NOMO-1 treated with dmso at 0.1 percent for 144 hours (cell line): ENCODE results near the gene KITLG.
"Not testable (repeated sequence)": the region's sequence is repeated elsewhere in the genome, so short reads cannot be mapped to it uniquely, and the experiment has no call there.

Experiments used
- DNase-seq: peaks from one replicate; lab custom pipeline; 2025; ENCODE audit not compliant: unreplicated experiment; lab: John Stamatoyannopoulos, UW

Gene KITLG

DNA sequence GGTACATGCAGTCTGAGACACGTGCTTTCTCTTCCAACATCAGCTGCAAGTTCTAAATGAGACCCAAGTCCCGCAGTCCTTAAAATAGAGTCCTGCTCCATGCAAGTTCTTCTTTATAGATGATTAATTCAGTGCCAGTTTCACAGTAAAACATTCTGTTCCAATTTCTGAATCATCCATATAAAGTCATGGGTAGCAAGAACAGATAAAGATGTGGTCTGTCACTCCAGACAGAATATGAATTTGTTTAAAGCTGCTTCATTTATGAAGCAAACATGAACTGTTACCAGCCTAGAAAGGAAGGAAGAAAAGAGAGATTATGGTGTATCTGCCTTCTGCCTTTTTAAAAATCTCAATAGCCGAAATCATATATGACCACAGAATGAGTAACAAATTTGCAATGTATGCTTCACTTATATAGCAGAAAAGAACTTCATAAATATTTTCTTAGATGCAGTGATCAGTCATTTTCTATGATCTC lies 83.3 kb downstream of the KITLG start:
- DNase-seq = no peak

DNA sequence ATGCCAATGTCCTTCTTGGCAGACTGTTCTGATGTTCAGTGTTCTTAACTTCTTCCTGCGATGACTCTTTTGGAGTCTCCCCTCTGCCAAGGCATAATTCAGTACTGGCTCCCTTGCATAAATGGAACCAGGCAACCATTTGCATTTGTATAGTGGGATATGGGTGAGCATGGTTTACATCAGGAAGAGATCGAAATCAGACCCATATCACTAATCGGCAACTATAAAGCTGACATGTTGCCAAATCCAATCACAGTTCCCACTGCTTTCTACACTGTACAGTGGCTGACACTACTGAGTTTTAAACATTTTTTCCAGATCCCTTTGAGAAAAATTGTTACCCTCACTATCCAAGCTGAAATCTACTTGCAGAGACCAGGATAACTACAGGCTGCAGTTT lies 83.8 kb downstream of the KITLG start:
- DNase-seq = no peak

DNA sequence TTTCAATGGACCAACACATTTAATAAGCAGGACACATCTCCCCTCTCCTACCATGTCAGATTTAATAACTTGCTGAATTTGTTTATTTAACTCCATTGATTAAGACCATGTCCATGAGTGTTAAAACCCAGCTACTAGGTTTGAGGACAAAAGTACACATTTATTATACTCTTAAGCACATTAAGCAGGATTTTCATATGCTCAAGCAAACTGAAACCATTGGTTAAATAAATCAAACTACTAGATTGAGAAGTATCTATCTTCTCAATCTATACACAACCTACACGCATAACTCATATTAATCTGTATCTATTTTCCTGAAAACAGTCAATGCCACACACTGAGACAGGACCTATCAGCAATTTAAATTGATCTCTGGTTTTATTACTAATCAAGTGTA lies 85.2 kb downstream of the KITLG start:
- no peak for DNase-seq

DNA sequence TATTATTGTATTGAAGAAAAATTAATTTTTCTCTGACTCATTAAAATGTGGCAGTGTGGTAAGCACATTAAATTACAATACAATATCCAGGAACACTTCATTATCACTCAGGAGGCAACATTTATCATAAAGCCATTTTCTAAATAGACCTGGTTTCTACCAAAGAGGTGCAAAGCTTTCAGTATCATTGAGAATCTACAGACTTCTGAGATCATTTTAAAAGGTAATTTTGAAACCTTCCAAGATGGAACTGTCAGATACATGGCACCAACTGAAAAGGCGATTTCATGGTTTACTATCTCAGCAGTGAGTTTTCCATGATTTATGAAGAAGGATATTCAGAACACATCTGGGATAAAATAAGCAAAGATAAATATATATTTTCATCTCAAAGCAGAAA lies 85.8 kb downstream of the KITLG start:
- DNase-seq = no peak

DNA sequence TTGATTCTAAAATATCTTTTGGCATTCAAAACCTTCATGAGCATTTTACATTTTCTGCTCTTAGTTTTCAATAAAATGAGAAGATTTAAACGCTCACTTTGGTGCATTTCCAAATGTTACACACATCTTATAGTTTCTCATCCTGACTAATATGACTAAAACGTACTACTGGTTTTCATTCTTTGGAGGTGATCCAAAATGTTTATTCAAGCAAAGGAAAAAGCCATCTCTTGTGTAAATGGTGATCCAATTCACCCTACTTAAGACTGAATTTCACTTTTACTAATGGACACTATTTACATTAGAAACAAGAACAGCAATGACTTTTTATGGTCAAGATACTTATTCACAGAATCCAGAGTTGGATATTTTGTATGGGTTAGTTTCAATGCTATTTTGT lies 86.6 kb downstream of the KITLG start:
- no peak for DNase-seq

DNA sequence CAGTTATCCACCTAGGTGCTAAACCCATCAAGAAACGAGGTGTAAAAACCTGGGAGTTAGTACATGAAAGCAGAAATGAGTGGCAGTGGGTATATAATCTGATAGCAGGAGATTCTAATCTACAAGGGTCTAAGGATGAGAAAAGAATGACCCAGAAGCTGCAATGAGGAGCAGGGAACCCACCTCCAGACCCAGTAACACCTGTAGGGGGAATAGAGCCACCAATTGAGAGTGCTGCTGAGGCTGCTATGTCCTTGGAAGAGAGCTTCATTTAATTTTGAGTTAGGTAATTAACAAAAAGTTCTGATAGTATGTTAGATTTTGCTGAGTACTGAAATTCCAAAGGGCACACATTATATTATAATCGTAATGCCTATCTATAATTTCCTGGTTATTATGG lies 89.8 kb downstream of the KITLG start:
- no peak for DNase-seq

DNA sequence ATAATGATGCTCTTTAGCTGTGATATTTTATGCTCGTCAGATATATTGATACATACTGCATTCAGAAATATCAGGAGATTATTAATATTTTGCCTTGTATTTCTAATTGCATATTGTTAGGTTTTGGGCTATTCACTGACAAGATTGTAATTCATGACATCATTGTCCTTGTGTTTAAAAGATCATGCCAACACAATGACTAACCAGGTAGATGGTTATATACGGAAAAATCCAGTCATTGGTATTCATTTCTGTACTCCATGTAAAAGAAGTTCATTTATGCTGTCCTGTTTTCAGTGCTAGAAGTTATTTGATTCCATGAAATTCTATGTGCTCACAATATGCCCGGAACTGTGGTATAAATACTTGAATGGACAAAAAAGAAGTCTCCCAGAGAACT lies 107.5 kb downstream of the KITLG start:
- DNase-seq = no peak

DNA sequence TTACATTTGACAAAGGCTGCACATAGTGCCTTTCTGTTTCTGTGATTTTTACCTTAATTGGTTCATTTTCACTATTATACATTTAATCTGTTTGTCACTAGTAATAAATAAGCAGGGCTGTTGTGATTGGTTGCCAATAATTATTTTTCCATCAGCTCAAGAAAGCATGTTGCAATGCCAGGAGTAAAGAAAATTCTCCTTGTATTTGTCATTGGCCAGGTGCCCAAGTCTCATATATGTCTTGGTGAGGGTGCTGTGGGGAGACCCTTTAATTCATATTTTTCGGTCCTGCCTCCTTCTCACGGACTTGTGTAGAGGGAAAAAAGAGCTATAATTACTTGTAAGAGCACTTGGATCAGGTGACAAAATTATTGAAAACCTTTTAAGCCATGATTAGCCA lies 108.0 kb downstream of the KITLG start:
- DNase-seq = no peak

DNA sequence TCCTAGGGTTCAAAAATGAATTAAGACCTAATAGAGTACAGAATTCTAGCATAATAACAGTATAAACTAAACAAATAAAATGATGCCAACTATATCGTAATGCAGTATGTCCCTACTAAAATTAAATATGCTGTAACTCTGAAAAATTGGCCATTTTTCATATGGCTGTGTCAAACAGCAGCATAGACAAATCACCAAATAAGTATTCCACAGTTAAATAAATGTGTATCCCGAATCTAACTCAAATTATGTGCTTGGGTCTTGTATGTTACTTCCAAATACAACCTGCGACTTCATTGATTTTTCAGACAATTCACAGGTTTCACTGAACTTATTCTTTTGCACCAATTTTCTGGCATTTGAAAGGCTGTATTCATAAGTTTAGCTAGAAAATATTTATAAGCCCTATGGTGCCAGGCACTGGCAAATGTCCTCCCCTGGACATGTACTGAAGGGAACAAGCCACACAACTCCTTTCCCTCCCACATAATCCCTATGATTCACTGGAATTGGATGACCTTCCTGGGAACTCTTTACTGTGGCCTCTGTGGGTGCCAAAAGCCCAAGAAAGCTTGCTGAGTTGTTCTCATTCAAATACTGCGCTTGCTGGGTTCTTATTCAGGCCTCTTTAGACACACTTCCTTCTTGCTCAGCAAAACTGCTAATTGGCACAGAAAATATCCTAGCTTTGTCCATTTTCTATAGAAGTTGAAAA lies 108.8 kb downstream of the KITLG start:
- no peak for DNase-seq

DNA sequence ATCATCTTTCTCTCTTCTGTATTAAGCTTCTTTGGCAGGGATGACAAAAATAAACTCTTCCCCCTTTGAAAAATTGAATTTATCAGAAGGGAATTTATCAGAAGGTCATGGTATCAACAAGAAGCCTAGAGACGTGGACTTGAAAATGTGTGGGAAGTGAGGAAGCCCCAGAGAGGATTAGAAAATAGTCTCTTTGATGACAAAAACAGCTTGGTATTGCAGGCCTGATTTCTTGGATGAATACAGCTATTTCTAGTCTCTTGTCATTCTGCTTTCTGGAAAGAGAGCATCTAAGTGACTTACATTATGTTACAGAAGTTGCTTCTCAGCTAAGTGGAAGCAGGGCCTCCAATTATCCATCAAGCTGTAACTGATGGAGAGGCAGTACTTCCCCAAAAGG lies 111.1 kb downstream of the KITLG start:
- no peak for DNase-seq

DNA sequence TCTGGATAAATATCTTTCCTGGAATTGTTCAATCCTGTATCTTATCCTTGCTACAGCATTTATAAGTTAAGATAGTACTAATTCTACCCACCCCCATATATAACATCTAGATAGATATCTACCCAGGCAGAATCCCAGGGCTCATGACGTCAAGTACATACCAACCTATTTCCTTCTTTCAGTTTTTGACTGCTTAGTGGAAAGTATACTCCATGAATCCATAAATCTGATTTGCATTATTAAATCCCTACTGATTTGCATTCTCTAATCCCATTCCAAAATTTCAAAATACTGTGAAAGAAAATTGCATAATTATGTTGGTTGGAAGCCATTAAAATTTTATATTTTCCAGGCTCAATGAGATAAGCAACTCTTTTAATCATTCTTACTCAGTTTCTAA lies 111.7 kb downstream of the KITLG start:
- no peak for DNase-seq

DNA sequence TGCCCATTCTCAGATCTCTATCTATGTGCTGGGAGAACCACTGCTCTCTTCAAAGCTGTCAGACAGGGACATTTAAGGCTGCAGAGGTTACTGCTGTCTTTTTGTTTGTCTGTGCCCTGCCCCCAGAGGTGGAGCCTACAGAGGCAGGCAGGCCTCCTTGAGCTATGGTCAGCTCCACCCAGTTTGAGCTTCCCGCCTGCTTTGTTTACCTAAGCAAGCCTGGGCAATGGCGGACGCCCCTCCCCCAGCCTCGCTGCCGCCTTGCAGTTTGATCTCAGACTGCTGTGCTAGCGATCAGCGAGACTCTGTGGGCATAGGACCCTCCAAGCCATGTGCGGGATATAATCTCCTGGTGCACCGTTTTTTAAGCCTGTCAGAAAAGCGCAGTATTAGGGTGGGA lies 113.6 kb downstream of the KITLG start:
- DNase-seq = not testable (repeated sequence)

DNA sequence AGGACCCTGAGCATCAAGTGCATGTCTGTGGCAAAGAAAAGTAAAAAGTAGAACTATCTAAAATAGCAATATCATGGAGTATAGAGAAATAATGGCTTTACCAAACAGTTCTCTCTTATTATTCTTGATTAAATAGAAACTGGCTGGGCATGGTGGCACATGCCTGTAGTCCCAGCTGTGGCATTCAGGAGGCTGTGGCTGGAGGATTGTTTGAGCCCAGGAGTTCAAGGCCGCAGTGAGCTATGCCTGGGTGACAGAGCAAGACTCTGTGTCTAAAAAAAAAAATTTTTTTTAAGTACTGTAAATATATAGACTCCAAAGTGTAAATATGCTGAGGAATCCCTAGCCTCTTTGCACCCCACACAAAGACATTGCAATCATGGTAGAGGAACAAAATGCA lies 121.9 kb downstream of the KITLG start:
- no peak for DNase-seq

DNA sequence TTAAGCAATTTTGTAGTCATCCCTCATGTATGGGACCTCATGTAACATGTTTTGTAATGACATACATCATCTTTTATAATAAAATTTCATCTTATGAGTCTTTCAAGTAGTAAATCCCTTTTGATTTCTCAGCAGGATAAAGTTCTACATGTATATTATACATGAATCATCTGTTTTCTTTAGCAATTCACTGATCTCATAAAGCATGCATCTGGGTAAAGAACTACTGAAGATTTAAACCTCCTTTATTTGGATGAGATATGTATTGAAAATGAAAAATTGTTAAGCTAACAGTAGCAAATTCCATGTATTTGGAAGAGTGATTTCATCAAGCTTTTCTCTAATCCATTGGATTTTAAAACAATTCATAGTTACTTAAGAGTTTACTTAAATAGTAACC lies 126.9 kb downstream of the KITLG start:
- no peak for DNase-seq

DNA sequence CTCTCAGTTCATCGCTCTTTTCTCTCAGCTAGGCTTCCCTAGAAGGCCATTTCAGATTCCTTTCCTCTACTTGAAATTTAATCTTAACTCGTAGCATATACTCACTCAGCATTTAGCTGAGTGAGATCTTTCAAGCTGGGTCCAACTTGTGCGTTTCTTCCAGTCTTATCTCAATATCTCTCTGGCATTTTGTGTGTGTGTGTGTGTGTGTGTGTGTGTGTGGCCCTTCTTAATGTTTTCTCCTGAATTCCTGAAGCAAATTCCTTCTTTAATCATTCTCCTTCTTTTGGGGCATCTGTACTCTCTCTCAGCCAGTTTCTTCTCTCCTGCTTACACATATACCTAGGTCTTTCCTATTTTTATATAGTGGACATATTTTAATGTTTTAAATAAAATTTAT lies 129.1 kb downstream of the KITLG start:
- DNase-seq = no peak

DNA sequence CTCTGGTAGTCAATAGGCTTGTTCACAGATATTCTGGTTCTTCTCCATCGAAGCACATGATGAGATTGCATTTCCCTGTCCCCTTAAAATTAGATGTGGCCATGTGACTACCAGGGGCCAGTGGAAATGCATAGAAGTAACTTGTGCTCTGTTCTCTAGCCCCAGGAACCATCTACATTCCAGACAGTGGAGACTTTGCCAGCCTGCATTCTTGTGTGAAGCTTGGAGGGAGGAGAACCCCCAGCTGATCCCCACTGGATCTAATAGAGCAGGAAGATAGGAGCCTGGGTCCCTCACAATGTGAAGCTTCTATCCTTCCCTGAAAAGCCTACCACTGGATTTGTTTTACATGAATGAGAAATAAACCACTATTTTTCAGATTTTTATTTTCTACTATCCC lies 130.1 kb downstream of the KITLG start:
- no peak for DNase-seq

DNA sequence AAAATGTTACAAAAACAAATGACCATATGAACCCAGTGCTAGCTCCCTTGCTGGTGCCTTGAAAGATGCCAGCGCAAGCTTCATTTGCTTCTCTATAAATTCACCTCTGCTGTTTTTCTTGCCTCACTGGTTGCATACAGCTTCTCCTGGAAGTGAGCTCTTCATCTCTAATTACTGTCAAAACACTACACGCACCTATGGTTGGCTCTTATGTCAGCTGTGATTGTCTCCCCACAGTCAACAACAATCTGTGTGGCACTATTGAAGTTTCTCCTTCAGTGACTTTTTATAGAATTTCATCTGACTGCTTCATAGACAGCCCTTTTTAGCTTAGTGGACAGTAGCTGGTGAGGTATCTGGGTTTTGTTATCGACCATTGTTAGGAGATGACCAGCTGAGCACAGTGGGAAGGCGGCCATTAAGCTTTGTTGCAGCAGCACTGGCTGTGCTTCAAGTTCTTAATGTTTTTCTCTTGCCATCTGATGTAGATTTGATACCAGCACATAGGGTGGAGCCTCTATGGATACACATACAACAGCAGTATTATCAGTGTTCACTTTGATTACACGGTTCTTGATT lies 131.8 kb downstream of the KITLG start:
- no peak for DNase-seq

DNA sequence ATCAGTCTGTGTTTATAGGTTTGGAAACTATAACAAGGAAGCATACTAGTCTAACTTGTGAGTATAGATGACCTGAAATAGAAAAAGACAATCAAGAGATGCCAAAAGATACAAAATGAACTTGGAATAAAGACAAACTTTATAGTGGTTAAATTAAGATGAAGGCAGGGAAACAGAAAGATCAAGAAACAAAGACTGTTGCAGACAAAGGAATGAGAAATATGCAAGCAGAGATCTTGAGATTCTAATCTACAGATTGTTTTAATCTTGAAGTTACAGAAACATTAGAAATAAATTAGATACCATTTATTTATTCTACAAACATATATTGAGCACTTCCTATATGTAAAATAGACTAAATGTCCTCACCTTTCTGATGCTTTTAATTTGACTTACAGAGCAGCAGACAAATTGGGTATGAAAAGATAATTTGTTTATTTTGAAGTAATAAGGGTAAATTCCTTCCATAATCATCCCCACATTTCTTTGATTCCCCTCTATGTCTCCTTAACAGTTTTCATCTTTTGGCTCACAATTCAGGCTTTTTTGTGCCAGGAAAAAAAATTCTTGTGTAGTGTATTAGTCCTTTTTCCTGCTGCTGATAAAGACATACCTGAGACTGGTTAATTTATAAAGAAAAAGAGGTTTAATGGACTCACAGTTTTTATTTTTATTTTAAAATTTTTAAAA lies 134.4 kb downstream of the KITLG start:
- DNase-seq = no peak

DNA sequence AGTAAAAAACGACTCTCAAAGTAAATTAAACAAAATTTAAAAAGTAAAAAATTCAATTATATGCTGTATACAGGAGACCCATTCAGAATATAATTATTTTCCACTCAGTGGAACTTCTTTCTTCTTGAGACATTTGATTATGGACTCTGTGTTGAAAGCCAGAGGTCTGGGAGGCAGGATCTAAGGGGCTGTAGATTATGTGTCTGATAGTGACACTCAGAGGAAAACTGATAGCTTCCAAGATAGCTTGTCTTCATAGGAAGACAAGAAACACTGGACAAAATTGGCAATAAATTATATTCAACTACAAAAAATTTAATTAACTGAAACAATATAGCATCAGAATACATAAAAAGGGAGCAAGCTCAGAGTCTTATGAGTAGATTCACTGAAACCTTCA lies 135.8 kb downstream of the KITLG start:
- no peak for DNase-seq
